ENCODE measurements around the gene ISX.

GRCh38 chr22:35126993-35127392 is 61.0 kb downstream of the ISX start:
- TF ChIP-seq CTCF (IDR thresholded peaks at IDR 0.05) (no peak), POLR2AphosphoS5 (IDR thresholded peaks at IDR 0.05) (no peak), POLR2A (IDR thresholded peaks at IDR 0.05) (no peak)
